ENCODE measurements around the gene JPT1. TPM values are rescaled to one million over a fixed set of nuclear protein-coding genes. Genes with fewer than 3 reads are reported as not detected.

Gene JPT1
- total RNA-seq, 1 donor from 2014 or later = 61.1 TPM

- TF ChIP-seq CTCF (IDR thresholded peaks at IDR 0.05) = no peak
- DNase-seq = no peak
- H3K27ac ChIP-seq = no peak overlapping the region
- H3K4me3 ChIP-seq = no peak overlapping the region
- no peaks in the 10 kb centered on the region for H3K9me3 ChIP-seq
- no peaks in the 10 kb centered on the region for H3K27me3 ChIP-seq (ENCODE audit: low read depth)
- peaks cover 28% of the 10 kb centered on the region for H3K4me1 ChIP-seq
- H3K36me3 ChIP-seq = peaks cover 12% of the 10 kb centered on the region
- intact Hi-C loops (cut with DNase I) = no loop called here
- ATAC-seq = no peak
Measured at GRCh38 chr17:75183999-75184884, 29.9 kb upstream of the JPT1 start.

GRCh38 chr17:75182569-75183436, 28.5 kb upstream of the JPT1 start, which contains the start of gene SUMO2:
Gene SUMO2, minus strand, starts transcription at chr17:75182959. Its CDS starts 125 bp downstream, at chr17:75182834.
- Histone ChIP-seq H3K9me3 (no peaks in the 10 kb centered on the region), H3K4me3 (peak within 1 kb of the TSS; percentile 97), H3K4me1 (peaks cover 25% of the 10 kb centered on the region), H3K36me3 (peaks cover 27% of the 10 kb centered on the region), H3K27ac (peak within 1 kb of the TSS; percentile 98), H3K27me3 (ENCODE audit: low read depth) (no peaks in the 10 kb centered on the region)
- peak; percentile 6 for TF ChIP-seq CTCF (IDR thresholded peaks at IDR 0.05)
- peak; percentile 96 for DNase-seq
- intact Hi-C loops (cut with DNase I) = no loop called here
- peak; percentile 95 to 98 for ATAC-seq

- Histone ChIP-seq H3K4me3 (peak overlapping the region; percentile 97), H3K36me3 (peaks cover 32% of the 10 kb centered on the region), H3K27ac (peak overlapping the region; percentile 98), H3K9me3 (no peaks in the 10 kb centered on the region), H3K4me1 (peaks cover 25% of the 10 kb centered on the region), H3K27me3 (ENCODE audit: low read depth) (no peaks in the 10 kb centered on the region)
- intact Hi-C loops (cut with DNase I) = no loop called here
- ATAC-seq = peak; percentile 1 to 11
- TF ChIP-seq CTCF (IDR thresholded peaks at IDR 0.05) = peak; percentile 34
- DNase-seq = no peak
Measured at GRCh38 chr17:75182319-75182568, 27.9 kb upstream of the JPT1 start.

GRCh38 chr17:75181608-75182318, 27.5 kb upstream of the JPT1 start:
- Histone ChIP-seq H3K9me3 (no peaks in the 10 kb centered on the region), H3K27me3 (ENCODE audit: low read depth) (no peaks in the 10 kb centered on the region), H3K36me3 (peaks cover 37% of the 10 kb centered on the region), H3K27ac (peak overlapping the region; percentile 98), H3K4me3 (peak overlapping the region; percentile 97), H3K4me1 (peaks cover 25% of the 10 kb centered on the region)
- intact Hi-C loops (cut with DNase I) = no loop called here
- ATAC-seq (peak in 1 of 2 donors; percentile 16), DNase-seq (peak; percentile 51)
- TF ChIP-seq CTCF (IDR thresholded peaks at IDR 0.05) = no peak

- DNase-seq (no peak), ATAC-seq (no peak)
- peaks cover 25% of the 10 kb centered on the region for H3K4me1 ChIP-seq
- TF ChIP-seq CTCF (IDR thresholded peaks at IDR 0.05) = no peak
- H3K27me3 ChIP-seq (ENCODE audit: low read depth) = no peaks in the 10 kb centered on the region
- intact Hi-C loops (cut with DNase I) = no loop called here
- H3K36me3 ChIP-seq = peaks cover 44% of the 10 kb centered on the region
- peak overlapping the region; percentile 97 for H3K4me3 ChIP-seq
- peak overlapping the region; percentile 26 for H3K27ac ChIP-seq
- H3K9me3 ChIP-seq = no peaks in the 10 kb centered on the region
Measured at GRCh38 chr17:75181110-75181509, 26.8 kb upstream of the JPT1 start.
